Panc1 (cell line): ENCODE results near the gene MMP17. TPM values are rescaled to one million over a fixed set of nuclear protein-coding genes. Genes with fewer than 3 reads are reported as not detected.

Source experiments
- ATAC-seq: fragments of 200-7000 bp; cut with Tn5 transposase; 2 replicates; pipeline ENCODE4 v1.9.1; 2020; ENCODE audit warnings: mild to moderate bottlenecking, moderate library complexity
- BruUV-seq: library from RNA; stranded (reverse); fragments of 400-500 nt; replicated peaks from 2 replicates; lab custom pipeline; 2021; lab: Mats Ljungman, UMichigan
- CTCF ChIA-PET: fragments of 300-600 bp; sonication (Branson Sonifier 250); formaldehyde crosslinking; loops from one replicate; lab custom pipeline; 2022; ENCODE audit warnings: antibody characterized with exemption; lab: Charles Lee
- POLR2A ChIA-PET: fragments of 300-600 bp; sonication (Branson Sonifier 250); formaldehyde crosslinking; loops from one replicate; lab custom pipeline; 2022; ENCODE audit warnings: antibody characterized with exemption; lab: Charles Lee
- DNase-seq: peaks from one replicate; pipeline ENCODE4 v3.0.0-alpha.2; 2010; ENCODE audit warnings: low read depth, low spot score
- H3K27ac ChIP-seq: 2 replicates; pipeline ENCODE4 v1.5.1; 2011; ENCODE audit warnings: mild to moderate bottlenecking, low read length, inconsistent platforms
- H3K27me3 ChIP-seq: fragments of 200-500 bp; sonication (Bioruptor generic); 2 replicates; pipeline ENCODE4 v1.6.0; 2014; ENCODE audit warnings: low read length, inconsistent platforms; ENCODE audit not compliant: control insufficient read depth, insufficient read depth
- H3K36me3 ChIP-seq: fragments of 200-500 bp; sonication (Bioruptor generic); 2 replicates; pipeline ENCODE4 v1.5.1; 2014; ENCODE audit warnings: inconsistent platforms, mild to moderate bottlenecking, low read length, moderate library complexity; ENCODE audit not compliant: control insufficient read depth, insufficient read depth
- H3K4me1 ChIP-seq: 2 replicates; pipeline ENCODE4 v1.5.1; 2011; ENCODE audit warnings: inconsistent platforms, mild to moderate bottlenecking, low read length, moderate library complexity; ENCODE audit not compliant: control insufficient read depth, insufficient read depth
- H3K4me3 ChIP-seq, 2 experiments: 2 replicates each; pipeline ENCODE4 v1.5.1; 2011 to 2012; ENCODE audit warnings: low read depth in 2 of 2, low read length in 2 of 2, mild to moderate bottlenecking in 2 of 2, inconsistent platforms in 1 of 2, moderate library complexity in 1 of 2
- H3K9me3 ChIP-seq: fragments of 200-500 bp; sonication (Bioruptor generic); 2 replicates; pipeline ENCODE4 v1.5.1; 2014; ENCODE audit warnings: low read depth, mild to moderate bottlenecking, inconsistent platforms, low read length, moderate library complexity; ENCODE audit not compliant: control insufficient read depth, insufficient read depth
- POLR2AphosphoS5 ChIP-seq: IDR thresholded peaks from 2 replicates; pipeline ENCODE4 v1.6.1; 2012; ENCODE audit warnings: mild to moderate bottlenecking, low read depth, low read length, moderate library complexity
- SIN3A ChIP-seq: IDR thresholded peaks from 2 replicates; pipeline ENCODE4 v1.6.1; 2012; ENCODE audit warnings: low read depth, mild to moderate bottlenecking, low read length, moderate library complexity, borderline replicate concordance; ENCODE audit not compliant: insufficient read depth
- TCF7L2 ChIP-seq: IDR thresholded peaks from 2 replicates; pipeline ENCODE4 v1.6.1; 2011; ENCODE audit warnings: mild to moderate bottlenecking, low read depth, low read length, inconsistent platforms
- in situ Hi-C: cut with HindIII; loops from 2 replicates; pipeline ENCODE4 v1.10.0; 2016; ENCODE audit warnings: low sequenced_read_pairs, low pct_unique_long_range_greater_than_20kb
- intact Hi-C: fragments of 100-400 bp; cut with micrococcal nuclease; formaldehyde crosslinking; loops from one replicate; pipeline ENCODE4 v1.10.0; 2022; ENCODE audit not compliant: unreplicated experiment
- total RNA-seq: library from RNA; stranded (reverse); gene quantifications from one replicate; pipeline ENCODE4 v1.2.1, GENCODE V29; 2021; ENCODE audit not compliant: unreplicated experiment
- TF ChIP-seq, protein P1 (sequence below): fragments of 450-650 bp; IDR thresholded peaks from 2 replicates; pipeline ENCODE4 v1.5.1; 2017; ENCODE audit warnings: mild to moderate bottlenecking
- TF ChIP-seq, protein P2 (sequence below), 2 experiments: IDR thresholded peaks; 2 replicates each; pipeline ENCODE4 v1.6.1; 2011 to 2012; ENCODE audit warnings: low read depth in 2 of 2, control low read depth in 1 of 2, low read length in 1 of 2, mild to moderate bottlenecking in 1 of 2, moderate library complexity in 1 of 2; ENCODE audit not compliant: insufficient read depth in 1 of 2

MMP17 gene
- total RNA-seq, 1 experiment from 2014 or later, result 30.0 TPM

DNA sequence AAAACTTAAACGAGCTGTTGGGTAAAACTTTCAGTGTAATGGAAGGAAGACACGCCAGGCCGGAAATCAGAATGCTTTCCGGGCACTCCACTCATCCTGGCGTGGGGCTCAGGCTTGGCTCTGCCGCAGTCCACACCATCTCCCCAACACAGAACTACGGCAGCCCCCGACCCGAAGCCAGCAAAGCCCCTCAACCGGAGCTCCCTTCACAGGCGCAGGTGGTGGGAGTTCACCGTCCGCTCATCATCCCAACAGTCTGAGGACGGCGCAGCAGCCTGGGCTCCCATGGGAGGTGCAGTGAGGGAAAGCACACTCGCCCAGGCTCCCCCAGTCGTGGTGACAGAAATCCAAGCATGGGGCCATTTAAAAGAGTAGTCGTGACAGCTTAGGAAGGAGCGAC, 11.0 kb upstream of the MMP17 start:
- TF ChIP-seq, protein P1, sequence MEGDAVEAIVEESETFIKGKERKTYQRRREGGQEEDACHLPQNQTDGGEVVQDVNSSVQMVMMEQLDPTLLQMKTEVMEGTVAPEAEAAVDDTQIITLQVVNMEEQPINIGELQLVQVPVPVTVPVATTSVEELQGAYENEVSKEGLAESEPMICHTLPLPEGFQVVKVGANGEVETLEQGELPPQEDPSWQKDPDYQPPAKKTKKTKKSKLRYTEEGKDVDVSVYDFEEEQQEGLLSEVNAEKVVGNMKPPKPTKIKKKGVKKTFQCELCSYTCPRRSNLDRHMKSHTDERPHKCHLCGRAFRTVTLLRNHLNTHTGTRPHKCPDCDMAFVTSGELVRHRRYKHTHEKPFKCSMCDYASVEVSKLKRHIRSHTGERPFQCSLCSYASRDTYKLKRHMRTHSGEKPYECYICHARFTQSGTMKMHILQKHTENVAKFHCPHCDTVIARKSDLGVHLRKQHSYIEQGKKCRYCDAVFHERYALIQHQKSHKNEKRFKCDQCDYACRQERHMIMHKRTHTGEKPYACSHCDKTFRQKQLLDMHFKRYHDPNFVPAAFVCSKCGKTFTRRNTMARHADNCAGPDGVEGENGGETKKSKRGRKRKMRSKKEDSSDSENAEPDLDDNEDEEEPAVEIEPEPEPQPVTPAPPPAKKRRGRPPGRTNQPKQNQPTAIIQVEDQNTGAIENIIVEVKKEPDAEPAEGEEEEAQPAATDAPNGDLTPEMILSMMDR, result no peak
- TF ChIP-seq TCF7L2 (no peak), SIN3A (no peak)
- intact Hi-C loops, result loop anchor here (10.0 kb wide), 1 partner anchor 722 kb away; no protein-coding TSS in a partner anchor
- ChIA-PET CTCF (no interaction called here), POLR2A (no interaction called here)
- H3K36me3 ChIP-seq, result no peaks in the 10 kb centered on the region
- no peak overlapping the region for H3K27ac ChIP-seq
- no peaks in the 10 kb centered on the region for H3K9me3 ChIP-seq
- ATAC-seq (no peak), DNase-seq (no peak)
- no TSS peak for BruUV-seq
- in situ Hi-C loops, result no loop called here
- no peaks in the 10 kb centered on the region for H3K27me3 ChIP-seq
- no peaks in the 10 kb centered on the region for H3K4me1 ChIP-seq
- H3K4me3 ChIP-seq, result no peak overlapping the region

DNA sequence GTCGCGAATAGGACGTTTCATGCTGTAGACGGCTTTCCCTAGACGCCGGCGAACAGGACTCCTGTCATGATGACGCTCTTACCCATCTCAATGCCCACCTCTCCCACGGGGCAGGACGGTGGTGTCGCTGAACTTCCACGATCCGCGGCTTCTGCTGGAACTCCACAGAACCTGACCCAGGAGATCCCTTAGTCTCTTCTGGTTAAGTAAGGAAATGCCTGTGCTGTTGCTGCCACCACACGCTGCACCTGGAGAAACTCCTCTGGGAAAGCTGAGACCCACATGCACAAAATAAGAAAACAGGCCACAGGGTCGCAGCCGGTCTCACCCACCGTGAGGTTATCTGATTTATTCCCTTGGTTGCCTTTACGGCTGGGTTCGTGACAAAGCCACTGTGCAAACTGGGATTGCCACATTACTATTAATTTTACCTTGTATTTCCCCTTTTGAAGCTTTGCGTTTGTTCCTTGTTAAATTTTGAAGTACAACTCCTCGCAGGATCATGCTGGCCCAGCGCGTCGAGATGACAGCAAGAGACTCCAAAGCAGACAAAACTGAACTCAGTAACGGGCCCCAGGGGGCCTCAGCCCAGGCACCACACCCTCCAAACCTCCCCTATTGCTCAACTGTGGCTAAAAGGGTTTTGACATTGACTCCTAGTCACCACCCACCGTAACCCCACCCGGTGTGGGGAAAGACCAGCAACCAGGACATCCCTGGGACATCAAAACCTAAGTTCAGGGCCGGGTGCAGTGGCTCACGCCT, 9.2 kb upstream of the MMP17 start:
- Histone ChIP-seq H3K27ac (no peak overlapping the region), H3K36me3 (no peaks in the 10 kb centered on the region), H3K9me3 (no peaks in the 10 kb centered on the region), H3K4me3 (no peak overlapping the region), H3K27me3 (no peaks in the 10 kb centered on the region), H3K4me1 (no peaks in the 10 kb centered on the region)
- in situ Hi-C loops, result no loop called here
- TF ChIP-seq, protein P2, sequence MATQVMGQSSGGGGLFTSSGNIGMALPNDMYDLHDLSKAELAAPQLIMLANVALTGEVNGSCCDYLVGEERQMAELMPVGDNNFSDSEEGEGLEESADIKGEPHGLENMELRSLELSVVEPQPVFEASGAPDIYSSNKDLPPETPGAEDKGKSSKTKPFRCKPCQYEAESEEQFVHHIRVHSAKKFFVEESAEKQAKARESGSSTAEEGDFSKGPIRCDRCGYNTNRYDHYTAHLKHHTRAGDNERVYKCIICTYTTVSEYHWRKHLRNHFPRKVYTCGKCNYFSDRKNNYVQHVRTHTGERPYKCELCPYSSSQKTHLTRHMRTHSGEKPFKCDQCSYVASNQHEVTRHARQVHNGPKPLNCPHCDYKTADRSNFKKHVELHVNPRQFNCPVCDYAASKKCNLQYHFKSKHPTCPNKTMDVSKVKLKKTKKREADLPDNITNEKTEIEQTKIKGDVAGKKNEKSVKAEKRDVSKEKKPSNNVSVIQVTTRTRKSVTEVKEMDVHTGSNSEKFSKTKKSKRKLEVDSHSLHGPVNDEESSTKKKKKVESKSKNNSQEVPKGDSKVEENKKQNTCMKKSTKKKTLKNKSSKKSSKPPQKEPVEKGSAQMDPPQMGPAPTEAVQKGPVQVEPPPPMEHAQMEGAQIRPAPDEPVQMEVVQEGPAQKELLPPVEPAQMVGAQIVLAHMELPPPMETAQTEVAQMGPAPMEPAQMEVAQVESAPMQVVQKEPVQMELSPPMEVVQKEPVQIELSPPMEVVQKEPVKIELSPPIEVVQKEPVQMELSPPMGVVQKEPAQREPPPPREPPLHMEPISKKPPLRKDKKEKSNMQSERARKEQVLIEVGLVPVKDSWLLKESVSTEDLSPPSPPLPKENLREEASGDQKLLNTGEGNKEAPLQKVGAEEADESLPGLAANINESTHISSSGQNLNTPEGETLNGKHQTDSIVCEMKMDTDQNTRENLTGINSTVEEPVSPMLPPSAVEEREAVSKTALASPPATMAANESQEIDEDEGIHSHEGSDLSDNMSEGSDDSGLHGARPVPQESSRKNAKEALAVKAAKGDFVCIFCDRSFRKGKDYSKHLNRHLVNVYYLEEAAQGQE (IDR thresholded peaks at IDR 0.05; ENCODE audit: insufficient read depth in 1 of 2, low read depth in 2 of 2, low read length in 1 of 2), result no peak
- TF ChIP-seq TCF7L2 (no peak), POLR2AphosphoS5 (no peak), SIN3A (no peak)
- TF ChIP-seq, protein P1, result no peak
- intact Hi-C loops, result loop anchor here (10.0 kb wide), 1 partner anchor 724 kb away; no protein-coding TSS in a partner anchor
- DNase-seq (no peak), ATAC-seq (no peak)
- POLR2A ChIA-PET, result no interaction called here
- no TSS peak for BruUV-seq
- CTCF ChIA-PET, result no interaction called here
